ENCODE results near the gene TRIP11.

- TF ChIP-seq CTCF (conservative IDR thresholded peaks at IDR 0.05; ENCODE audit: low read length): no peak
- no peak for TF ChIP-seq EZH2phosphoT487 (IDR thresholded peaks at IDR 0.05; ENCODE audit: borderline replicate concordance, low read depth, low read length)
Measured at GRCh38 chr14:91980157-91980556, 59.7 kb downstream of the TRIP11 start.

Measured in OCI-LY7 (cell line).